Measurements from ENCODE around the gene MAGI3. TPM values are rescaled to one million over a fixed set of nuclear protein-coding genes. Genes with fewer than 3 reads are reported as not detected.

Gene MAGI3
- polyA plus RNA-seq, 3 donors from 2014 or later, result 0.15 TPM; not detected in 2

DNA sequence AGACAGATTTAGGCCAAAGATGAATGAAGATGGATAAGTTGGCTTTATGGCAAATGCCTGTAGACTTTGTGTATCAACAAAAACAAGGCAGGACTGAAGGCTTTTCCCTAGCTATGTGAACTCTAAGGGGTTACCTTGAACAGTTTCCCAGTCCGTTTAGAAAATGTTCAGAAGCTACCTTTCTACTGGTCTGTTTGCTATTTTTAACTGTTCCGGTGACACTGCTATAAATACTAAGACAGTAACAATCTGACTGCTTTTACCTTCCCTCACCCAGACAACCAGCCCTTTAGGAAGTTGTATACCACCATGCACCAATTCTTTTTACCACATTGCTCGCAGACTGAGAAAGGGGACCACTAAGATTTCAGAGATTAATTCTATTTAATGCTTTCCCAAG, 266.8 kb downstream of the MAGI3 start:
- Mint-ChIP-seq H3K27me3 (ENCODE audit: low read depth in 3 of 3) (peaks cover 0 to 1% (median 0%) of the 10 kb centered on the region in 3 donors), H3K9me3 (no peaks in the 10 kb centered on the region), H3K4me3 (no peak overlapping the region), H3K36me3 (no peaks in the 10 kb centered on the region), H3K27ac (no peak overlapping the region), H3K4me1 (no peaks in the 10 kb centered on the region)
- DNase-seq, result no peak

DNA sequence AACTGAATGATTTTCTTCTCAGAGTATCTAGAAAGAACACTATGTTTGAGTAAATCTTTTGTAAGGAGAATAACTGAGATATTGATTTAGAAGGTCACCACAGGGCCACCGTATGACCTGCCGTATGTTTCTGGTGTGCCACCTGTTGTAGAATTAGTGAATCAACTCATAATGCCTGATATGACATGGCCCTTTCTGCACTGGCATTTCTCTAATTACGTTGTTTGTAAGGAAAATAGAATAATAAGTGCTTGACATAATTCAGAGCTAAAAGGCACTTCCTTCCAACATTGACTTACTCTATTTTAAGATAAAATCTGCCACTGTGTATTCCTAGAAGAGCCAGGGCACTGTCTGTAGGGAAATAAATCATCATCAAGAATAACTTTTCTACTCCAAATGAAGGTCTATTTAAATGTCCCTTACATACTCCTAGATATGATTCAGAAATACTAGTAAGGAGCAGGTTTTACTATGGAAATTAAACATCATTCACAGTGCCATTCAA, 267.3 kb downstream of the MAGI3 start:
- Mint-ChIP-seq H3K27ac (no peak overlapping the region), H3K27me3 (ENCODE audit: low read depth in 3 of 3) (peaks cover 0 to 1% (median 0%) of the 10 kb centered on the region in 3 donors), H3K4me1 (no peaks in the 10 kb centered on the region), H3K36me3 (no peaks in the 10 kb centered on the region), H3K9me3 (no peaks in the 10 kb centered on the region), H3K4me3 (no peak overlapping the region)
- DNase-seq, result no peak

DNA sequence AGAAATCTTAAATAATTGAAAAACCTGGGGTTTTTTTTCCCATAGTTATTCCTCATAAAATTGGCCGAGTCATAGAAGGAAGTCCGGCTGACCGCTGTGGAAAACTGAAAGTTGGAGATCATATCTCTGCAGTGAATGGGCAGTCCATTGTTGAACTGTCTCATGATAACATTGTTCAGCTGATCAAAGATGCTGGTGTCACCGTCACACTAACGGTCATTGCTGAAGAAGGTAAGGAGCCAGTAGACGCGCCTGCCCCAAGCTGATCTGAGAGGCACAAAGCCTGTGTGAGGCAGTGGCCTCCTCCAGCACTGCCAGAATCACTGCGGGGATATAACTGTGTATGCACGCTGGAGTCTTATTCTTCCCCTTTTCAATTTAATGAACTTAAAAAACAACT, 268.7 kb downstream of the MAGI3 start:
- H3K9me3 Mint-ChIP-seq, result no peaks in the 10 kb centered on the region
- H3K36me3 Mint-ChIP-seq, result no peaks in the 10 kb centered on the region
- no peak overlapping the region for H3K4me3 Mint-ChIP-seq
- DNase-seq, result no peak
- H3K4me1 Mint-ChIP-seq, result no peaks in the 10 kb centered on the region
- no peak overlapping the region for H3K27ac Mint-ChIP-seq
- peaks cover 0 to 1% (median 0%) of the 10 kb centered on the region in 3 donors for H3K27me3 Mint-ChIP-seq (ENCODE audit: low read depth in 3 of 3)

DNA sequence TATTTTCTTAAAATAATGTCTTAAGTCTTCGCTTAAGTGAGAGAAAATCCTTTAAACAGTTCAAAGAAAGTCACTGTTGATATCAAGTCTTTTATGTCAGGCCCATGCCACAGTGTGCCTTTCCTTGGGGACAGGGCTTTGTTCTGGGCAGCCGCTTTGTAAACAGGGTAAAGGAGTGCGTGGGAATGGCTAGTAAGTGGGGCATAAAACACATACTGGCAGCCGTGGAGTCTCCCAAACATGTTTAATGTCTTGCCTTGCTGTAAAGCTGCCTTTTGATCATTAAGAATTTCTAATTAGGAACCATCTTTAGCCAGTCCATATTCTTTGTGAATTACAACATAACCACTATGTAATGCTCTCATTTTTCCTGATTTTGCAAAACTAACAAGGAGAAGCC, 269.2 kb downstream of the MAGI3 start:
- Mint-ChIP-seq H3K27ac (no peak overlapping the region), H3K4me3 (no peak overlapping the region), H3K27me3 (ENCODE audit: low read depth in 3 of 3) (peaks cover 0 to 3% (median 0%) of the 10 kb centered on the region in 3 donors), H3K4me1 (no peaks in the 10 kb centered on the region), H3K9me3 (no peaks in the 10 kb centered on the region), H3K36me3 (no peaks in the 10 kb centered on the region)
- DNase-seq, result no peak

DNA sequence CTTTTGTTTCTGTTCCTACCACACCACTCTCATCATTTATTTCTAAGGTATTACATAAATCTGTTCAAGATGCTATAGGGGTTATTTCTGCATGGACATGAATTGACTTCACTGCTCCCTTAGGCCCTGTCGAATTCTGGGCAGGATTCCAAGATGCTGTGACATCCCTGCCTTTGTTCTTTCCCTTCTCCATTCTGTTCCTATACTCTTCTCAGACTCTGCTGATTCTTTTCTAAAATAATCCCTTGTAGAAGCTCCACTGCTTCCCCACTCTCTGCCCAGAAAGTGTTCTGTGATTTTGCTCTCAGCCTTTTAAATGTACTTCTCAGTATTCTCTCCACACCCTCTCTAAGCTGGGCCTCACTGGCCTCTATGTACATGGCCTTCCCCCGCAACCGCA, 269.8 kb downstream of the MAGI3 start:
- H3K4me3 Mint-ChIP-seq, result no peak overlapping the region
- no peak for DNase-seq
- H3K9me3 Mint-ChIP-seq, result no peaks in the 10 kb centered on the region
- H3K36me3 Mint-ChIP-seq, result no peaks in the 10 kb centered on the region
- H3K27me3 Mint-ChIP-seq (ENCODE audit: low read depth in 3 of 3), result peaks cover 0 to 3% (median 0%) of the 10 kb centered on the region in 3 donors
- H3K27ac Mint-ChIP-seq, result no peak overlapping the region
- H3K4me1 Mint-ChIP-seq, result no peaks in the 10 kb centered on the region

DNA sequence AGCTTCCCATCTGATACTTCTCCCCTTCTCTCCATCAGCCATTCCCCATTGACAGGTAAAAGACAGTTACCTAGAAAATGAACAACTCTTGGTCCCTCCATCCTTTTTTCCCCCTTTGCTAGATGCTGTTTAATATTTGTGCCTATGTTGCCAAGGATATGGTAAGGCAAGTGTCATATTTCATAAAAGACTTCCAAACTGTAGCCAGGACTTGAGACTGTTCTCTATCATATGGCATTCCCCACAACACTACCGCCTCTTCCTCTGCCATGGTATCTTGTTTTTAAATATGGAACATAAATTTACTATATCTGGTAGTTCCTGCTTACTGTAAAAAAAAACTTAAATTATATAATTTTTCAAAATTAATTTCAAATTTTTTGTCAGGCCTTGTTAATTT, 271.8 kb downstream of the MAGI3 start:
- Mint-ChIP-seq H3K4me3 (no peak overlapping the region), H3K27ac (no peak overlapping the region), H3K27me3 (ENCODE audit: low read depth in 3 of 3) (peaks cover 0 to 3% (median 0%) of the 10 kb centered on the region in 3 donors), H3K36me3 (no peaks in the 10 kb centered on the region), H3K4me1 (no peaks in the 10 kb centered on the region), H3K9me3 (no peaks in the 10 kb centered on the region)
- DNase-seq, result no peak

DNA sequence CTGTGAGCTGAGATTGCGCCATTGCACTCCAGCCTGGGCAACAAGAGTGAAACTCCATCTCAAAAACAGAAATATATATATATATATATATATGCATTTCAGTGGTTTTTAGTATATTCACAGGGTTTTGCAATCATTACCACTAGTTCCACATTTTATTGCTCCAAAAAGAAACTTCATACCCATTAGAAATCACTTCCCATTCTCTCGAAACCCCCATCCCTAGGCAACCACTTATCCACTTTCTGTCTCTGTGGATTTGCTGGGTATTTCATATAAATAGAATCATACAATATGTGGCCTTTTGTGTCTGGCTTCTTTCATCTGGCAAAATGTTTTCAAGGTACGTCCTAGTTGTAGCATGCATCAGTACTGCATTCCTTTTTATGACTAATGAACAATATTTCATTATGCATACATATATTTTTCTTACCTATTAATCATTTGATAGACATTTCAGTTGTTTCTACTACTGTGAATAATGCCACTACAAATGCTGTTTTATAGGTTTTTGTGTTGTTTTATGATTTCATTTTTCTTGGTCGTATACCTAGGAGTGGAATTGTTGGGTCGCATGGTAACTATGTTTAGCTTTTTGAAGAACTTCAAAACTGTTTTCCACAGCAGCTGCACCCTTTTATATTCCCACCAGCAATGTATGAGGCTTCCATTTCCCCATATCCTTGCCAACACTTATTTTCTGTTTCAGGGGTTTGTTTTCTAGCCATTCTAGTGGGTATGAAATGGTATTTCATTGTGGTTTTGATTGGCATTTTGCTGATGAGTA, 273.0 kb downstream of the MAGI3 start:
- H3K27ac Mint-ChIP-seq, result no peak overlapping the region
- no peak overlapping the region for H3K4me3 Mint-ChIP-seq
- peaks cover 0 to 2% (median 0%) of the 10 kb centered on the region in 3 donors for H3K27me3 Mint-ChIP-seq (ENCODE audit: low read depth in 3 of 3)
- H3K4me1 Mint-ChIP-seq, result no peaks in the 10 kb centered on the region
- H3K9me3 Mint-ChIP-seq, result no peaks in the 10 kb centered on the region
- DNase-seq, result no peak
- H3K36me3 Mint-ChIP-seq, result no peaks in the 10 kb centered on the region

DNA sequence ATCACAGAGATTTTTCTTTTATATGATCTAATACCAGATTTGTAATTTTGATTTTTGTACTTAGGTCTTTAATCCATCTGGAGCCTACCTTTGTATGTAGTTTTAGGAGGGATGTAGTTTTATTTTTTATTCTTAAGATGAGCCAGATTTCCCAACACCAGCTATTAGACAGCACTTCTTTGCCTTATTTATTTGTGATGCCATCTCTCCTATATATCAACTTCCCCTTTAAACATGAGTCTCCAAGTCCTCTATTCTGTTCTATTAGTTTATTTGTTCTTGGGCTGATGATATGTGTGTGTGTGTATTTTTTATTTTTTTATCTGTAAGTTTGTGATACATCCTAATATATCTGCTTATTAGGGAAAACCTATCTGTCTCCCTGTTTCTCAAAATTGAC, 274.8 kb downstream of the MAGI3 start:
- Mint-ChIP-seq H3K9me3 (no peaks in the 10 kb centered on the region), H3K27ac (no peak overlapping the region), H3K27me3 (ENCODE audit: low read depth in 3 of 3) (peaks cover 0 to 2% (median under 1%) of the 10 kb centered on the region in 3 donors), H3K4me1 (no peaks in the 10 kb centered on the region), H3K4me3 (no peak overlapping the region), H3K36me3 (no peaks in the 10 kb centered on the region)
- DNase-seq, result no peak

DNA sequence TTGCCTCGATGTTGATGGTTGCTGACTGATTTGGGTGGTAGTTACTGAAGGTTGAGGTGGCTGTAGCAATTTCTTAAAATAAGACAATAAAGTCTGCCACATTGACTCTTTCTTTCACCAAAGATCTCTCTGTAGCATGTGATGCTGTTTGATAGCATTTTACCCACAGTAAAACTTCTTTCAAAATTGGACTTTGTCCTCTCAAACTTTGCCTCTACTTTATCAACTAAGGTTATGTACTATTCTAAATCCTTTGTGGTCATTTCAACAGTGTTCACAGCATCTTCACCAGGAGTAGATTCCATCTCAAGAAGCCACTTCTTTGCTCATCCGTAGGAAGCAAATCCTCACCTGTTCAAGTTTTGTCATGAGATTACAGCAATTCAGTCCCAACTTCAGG, 275.8 kb downstream of the MAGI3 start:
- H3K4me1 Mint-ChIP-seq, result no peaks in the 10 kb centered on the region
- no peak for DNase-seq
- H3K4me3 Mint-ChIP-seq, result no peak overlapping the region
- H3K27ac Mint-ChIP-seq, result no peak overlapping the region
- no peaks in the 10 kb centered on the region for H3K36me3 Mint-ChIP-seq
- no peaks in the 10 kb centered on the region for H3K9me3 Mint-ChIP-seq
- peaks cover 0 to 5% (median 2%) of the 10 kb centered on the region in 3 donors for H3K27me3 Mint-ChIP-seq (ENCODE audit: low read depth in 3 of 3)

DNA sequence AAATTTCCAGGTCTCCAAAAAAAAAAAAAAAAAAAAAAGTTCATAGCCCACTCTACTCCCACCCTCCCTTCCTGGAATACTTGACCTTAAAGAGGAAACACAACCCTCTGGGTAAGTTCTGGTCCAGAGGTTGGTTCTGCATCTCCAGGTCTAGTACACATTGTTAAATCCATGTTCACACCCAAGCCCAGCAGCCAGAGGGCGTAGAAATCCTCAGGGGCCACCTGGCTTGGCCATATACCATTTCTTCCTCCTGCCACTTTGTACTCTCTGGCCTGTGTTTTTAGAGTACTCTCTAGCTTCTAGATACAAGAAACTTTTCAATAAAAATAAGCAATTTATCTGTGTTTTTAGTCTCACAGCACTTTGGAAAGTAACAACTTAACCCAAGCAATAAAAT, 279.7 kb downstream of the MAGI3 start:
- no peak overlapping the region for H3K27ac Mint-ChIP-seq
- H3K4me3 Mint-ChIP-seq, result no peak overlapping the region
- no peaks in the 10 kb centered on the region for H3K4me1 Mint-ChIP-seq
- H3K36me3 Mint-ChIP-seq, result no peaks in the 10 kb centered on the region
- DNase-seq, result no peak
- peaks cover 1 to 8% (median 2%) of the 10 kb centered on the region in 3 donors for H3K27me3 Mint-ChIP-seq (ENCODE audit: low read depth in 3 of 3)
- H3K9me3 Mint-ChIP-seq, result no peaks in the 10 kb centered on the region

DNA sequence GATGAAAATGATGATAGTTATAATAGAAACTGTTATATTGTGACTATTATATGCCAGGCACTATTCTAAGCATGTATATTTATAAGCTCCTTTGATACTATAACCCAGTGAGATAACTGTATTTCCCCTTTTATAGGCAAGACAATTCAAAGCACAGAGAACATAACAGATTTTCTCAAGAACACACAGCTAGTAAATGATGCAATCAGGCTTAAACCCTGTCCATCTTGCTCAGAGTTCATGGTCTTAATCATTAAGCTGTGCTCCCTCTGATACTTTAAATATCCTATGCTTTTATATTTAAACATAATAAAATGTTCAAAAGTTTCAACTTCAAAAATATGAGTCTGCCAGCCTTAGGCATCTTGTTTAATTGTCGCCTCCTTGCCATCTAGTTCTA, 280.3 kb downstream of the MAGI3 start:
- Mint-ChIP-seq H3K36me3 (no peaks in the 10 kb centered on the region), H3K4me1 (no peaks in the 10 kb centered on the region), H3K4me3 (no peak overlapping the region), H3K9me3 (no peaks in the 10 kb centered on the region), H3K27me3 (ENCODE audit: low read depth in 3 of 3) (peaks cover 1 to 14% (median 2%) of the 10 kb centered on the region in 3 donors), H3K27ac (no peak overlapping the region)
- DNase-seq, result no peak

DNA sequence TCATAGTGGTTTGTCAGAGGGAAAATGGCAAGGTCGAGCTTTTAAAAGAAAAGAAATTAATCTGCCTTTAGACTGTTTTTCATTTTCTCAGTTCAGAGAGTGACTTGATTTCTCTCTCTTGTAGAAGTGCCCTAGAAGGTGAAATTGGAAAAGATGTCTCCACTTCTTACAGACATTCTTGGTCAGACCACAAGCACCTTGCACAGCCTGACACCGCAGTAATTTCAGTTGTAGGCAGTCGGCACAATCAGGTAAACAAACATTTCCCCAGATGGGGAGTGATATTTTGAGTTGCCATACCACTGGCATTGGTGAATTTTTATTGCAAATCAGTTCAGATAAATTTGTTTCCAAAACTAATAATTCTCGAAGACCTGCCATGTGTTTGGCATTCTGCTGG, 282.2 kb downstream of the MAGI3 start:
- Mint-ChIP-seq H3K4me1 (no peaks in the 10 kb centered on the region), H3K27ac (no peak overlapping the region)

DNA sequence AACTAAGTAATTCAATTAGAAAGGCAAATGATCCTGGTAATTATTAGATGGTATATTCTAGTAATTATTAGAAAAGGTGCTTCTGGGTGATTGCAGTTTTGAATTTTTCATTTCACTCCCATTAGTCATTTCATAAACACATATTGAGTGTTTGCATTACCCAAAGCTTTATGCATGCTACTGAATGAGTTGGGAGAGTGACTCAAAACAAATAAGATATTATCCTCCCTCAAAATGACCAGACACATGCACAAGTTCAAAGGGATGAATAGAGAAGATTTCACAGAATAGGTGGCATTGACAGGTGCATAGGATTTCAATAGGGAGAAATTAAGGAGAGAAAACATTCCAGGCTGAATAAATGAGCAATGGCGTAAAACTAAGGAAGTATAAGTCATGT, 284.3 kb downstream of the MAGI3 start:
- Mint-ChIP-seq H3K27ac (no peak overlapping the region), H3K4me1 (no peaks in the 10 kb centered on the region), H3K9me3 (no peaks in the 10 kb centered on the region), H3K36me3 (no peaks in the 10 kb centered on the region), H3K4me3 (no peak overlapping the region), H3K27me3 (ENCODE audit: low read depth in 3 of 3) (peaks cover 2 to 18% (median 2%) of the 10 kb centered on the region in 3 donors)
- DNase-seq, result no peak

More for the DNA sequence above, 282.2 kb downstream of the MAGI3 start:
- Mint-ChIP-seq H3K27me3 (ENCODE audit: low read depth in 3 of 3) (peaks cover 2 to 16% (median 2%) of the 10 kb centered on the region in 3 donors), H3K36me3 (no peaks in the 10 kb centered on the region), H3K9me3 (no peaks in the 10 kb centered on the region), H3K4me3 (no peak overlapping the region)
- no peak for DNase-seq

DNA sequence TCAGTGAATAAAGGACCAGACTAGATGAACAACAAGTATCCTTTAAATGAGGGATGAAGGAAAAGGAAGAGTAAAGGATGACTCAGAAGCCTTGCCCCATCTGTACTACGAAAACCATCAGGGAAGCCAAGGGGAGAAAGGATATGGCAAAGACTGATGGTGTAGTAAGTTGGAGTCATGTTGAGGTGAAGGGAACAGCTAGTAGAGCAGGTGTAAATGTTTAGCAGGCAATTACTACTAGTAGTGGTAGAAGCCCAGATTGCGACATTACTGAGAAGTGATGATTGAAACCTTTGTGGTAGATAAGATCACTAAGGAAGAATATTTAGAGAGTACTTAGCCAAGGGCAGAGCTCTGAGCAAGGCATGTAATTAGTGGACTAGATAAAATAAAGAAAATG, 285.0 kb downstream of the MAGI3 start:
- no peaks in the 10 kb centered on the region for H3K9me3 Mint-ChIP-seq
- H3K27me3 Mint-ChIP-seq (ENCODE audit: low read depth in 3 of 3), result peaks cover 2 to 16% (median 2%) of the 10 kb centered on the region in 3 donors
- H3K36me3 Mint-ChIP-seq, result no peaks in the 10 kb centered on the region

DNA sequence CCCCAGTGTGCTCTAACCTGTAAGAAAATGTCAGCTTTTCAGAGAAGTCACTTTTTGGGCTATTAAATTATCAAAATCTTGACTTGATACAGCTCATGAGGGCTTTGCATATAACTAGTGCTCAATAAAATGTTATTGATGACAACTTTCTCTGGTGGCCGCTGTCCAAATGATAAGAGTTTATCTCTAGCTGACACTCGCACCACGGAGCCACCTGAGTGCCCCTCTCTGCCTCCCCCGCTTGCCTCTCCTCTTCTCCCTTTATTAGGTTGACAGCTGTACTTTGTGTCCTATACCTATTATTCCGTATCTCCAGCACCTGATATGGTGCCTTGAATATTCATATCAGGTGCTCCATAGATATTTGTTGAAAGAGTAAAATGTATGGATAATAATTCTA, 286.2 kb downstream of the MAGI3 start:
- no peak overlapping the region for H3K4me3 Mint-ChIP-seq
- DNase-seq, result no peak
- no peaks in the 10 kb centered on the region for H3K4me1 Mint-ChIP-seq
- no peak overlapping the region for H3K27ac Mint-ChIP-seq
- peaks cover 1 to 13% (median 2%) of the 10 kb centered on the region in 3 donors for H3K27me3 Mint-ChIP-seq (ENCODE audit: low read depth in 3 of 3)
- H3K36me3 Mint-ChIP-seq, result no peaks in the 10 kb centered on the region
- H3K9me3 Mint-ChIP-seq, result no peaks in the 10 kb centered on the region

More for the DNA sequence above, 285.0 kb downstream of the MAGI3 start:
- no peak overlapping the region for H3K27ac Mint-ChIP-seq
- no peaks in the 10 kb centered on the region for H3K4me1 Mint-ChIP-seq
- no peak overlapping the region for H3K4me3 Mint-ChIP-seq
- no peak for DNase-seq
